Thyroid gland (tissue), 4 donors: ENCODE data around the gene TXK. TPM values are rescaled to one million over a fixed set of nuclear protein-coding genes. Genes with fewer than 3 reads are reported as not detected.

Experiments used
- DNase-seq, 2 donors: peaks; one replicate each; pipeline ENCODE4 v3.0.0-alpha.2; 2019
- H3K27ac ChIP-seq, 3 donors: fragments of 200-600 bp; sonication (generic); 1 replicate in 2 of 3; 2 replicates in 1 of 3; pipeline ENCODE4 v1.5.1; 2016 to 2019; ENCODE audit warnings: mild to moderate bottlenecking in 1 of 3, moderate library complexity in 1 of 3
- H3K27me3 ChIP-seq: fragments of 200-600 bp; sonication (generic); one replicate; pipeline ENCODE4 v1.5.1; 2019
- H3K36me3 ChIP-seq, 2 donors: fragments of 200-600 bp; sonication (generic); one replicate each; pipeline ENCODE4 v1.5.1; 2016 to 2019
- H3K4me1 ChIP-seq, 2 donors: fragments of 200-600 bp; sonication (generic); one replicate each; pipeline ENCODE4 v1.5.1; 2017 to 2019
- H3K4me3 ChIP-seq, 3 donors: fragments of 200-600 bp; sonication (generic); replicated peaks in 1 of 3; 1 replicate in 2 of 3; 2 replicates in 1 of 3; pipeline ENCODE4 v1.5.1; 2016; ENCODE audit warnings: mild to moderate bottlenecking in 1 of 3
- H3K9me3 ChIP-seq: fragments of 200-600 bp; sonication (generic); one replicate; pipeline ENCODE4 v1.5.1; 2017
- POLR2A ChIP-seq, 2 donors: fragments of 450-650 bp; IDR thresholded peaks; one replicate each; pipeline ENCODE4 v1.6.1; 2017; ENCODE audit warnings: antibody characterized with exemption in 2 of 2, mild to moderate bottlenecking in 2 of 2, moderate library complexity in 1 of 2
- WGBS, 2 donors: methylation state at CpG; one replicate each; pipeline ENCODE4 v1.1.5; 2017; 5-methylcytosine and 5-hydroxymethylcytosine counted together
- intact Hi-C: fragments of 100-400 bp; cut with DNase I; formaldehyde crosslinking; loops from one replicate; pipeline ENCODE4 v1.15.1; 2023
- total RNA-seq, 4 donors: library from RNA; depleted of rRNA; stranded (reverse); fragments of >200 nt; gene quantifications; one replicate each; pipeline ENCODE4 v1.2.3, GENCODE V29; 2016
- TF ChIP-seq, protein P1 (sequence below), 6 experiments: fragments of 200-600 bp in 3 of 6; fragments of 450-650 bp in 3 of 6; sonication (generic) in 3 of 6; IDR thresholded peaks; one replicate each; pipeline ENCODE4 v1.5.1; 2016 to 2019; ENCODE audit warnings: antibody characterized with exemption in 6 of 6, mild to moderate bottlenecking in 2 of 6, inconsistent platforms in 1 of 6, moderate library complexity in 1 of 6

TXK gene
- total RNA-seq, 4 donors from 2014 or later: 1.8 to 3.6 (median 1.9) TPM

GRCh38 chr4:48138936-48139335 is 4.9 kb upstream of the TXK start:
- no peaks in the 10 kb centered on the region for H3K27me3 ChIP-seq
- no peak overlapping the region for H3K27ac ChIP-seq
- no peaks in the 10 kb centered on the region for H3K36me3 ChIP-seq
- no peak for TF ChIP-seq POLR2A (IDR thresholded peaks at IDR 0.05)
- TF ChIP-seq, protein P1, sequence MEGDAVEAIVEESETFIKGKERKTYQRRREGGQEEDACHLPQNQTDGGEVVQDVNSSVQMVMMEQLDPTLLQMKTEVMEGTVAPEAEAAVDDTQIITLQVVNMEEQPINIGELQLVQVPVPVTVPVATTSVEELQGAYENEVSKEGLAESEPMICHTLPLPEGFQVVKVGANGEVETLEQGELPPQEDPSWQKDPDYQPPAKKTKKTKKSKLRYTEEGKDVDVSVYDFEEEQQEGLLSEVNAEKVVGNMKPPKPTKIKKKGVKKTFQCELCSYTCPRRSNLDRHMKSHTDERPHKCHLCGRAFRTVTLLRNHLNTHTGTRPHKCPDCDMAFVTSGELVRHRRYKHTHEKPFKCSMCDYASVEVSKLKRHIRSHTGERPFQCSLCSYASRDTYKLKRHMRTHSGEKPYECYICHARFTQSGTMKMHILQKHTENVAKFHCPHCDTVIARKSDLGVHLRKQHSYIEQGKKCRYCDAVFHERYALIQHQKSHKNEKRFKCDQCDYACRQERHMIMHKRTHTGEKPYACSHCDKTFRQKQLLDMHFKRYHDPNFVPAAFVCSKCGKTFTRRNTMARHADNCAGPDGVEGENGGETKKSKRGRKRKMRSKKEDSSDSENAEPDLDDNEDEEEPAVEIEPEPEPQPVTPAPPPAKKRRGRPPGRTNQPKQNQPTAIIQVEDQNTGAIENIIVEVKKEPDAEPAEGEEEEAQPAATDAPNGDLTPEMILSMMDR (IDR thresholded peaks at IDR 0.05): no peak
- no peak for DNase-seq
- H3K9me3 ChIP-seq: no peaks in the 10 kb centered on the region
- 66 to 77% methylated on average over 3 of the region's 3 CpGs for WGBS, 2 donors
- peaks cover 5 to 11% of the 10 kb centered on the region in 2 donors for H3K4me1 ChIP-seq
- intact Hi-C loops: no loop called here
- H3K4me3 ChIP-seq: no peak overlapping the region

GRCh38 chr4:48138511-48138910 is 4.5 kb upstream of the TXK start:
- intact Hi-C loops: no loop called here

DNA sequence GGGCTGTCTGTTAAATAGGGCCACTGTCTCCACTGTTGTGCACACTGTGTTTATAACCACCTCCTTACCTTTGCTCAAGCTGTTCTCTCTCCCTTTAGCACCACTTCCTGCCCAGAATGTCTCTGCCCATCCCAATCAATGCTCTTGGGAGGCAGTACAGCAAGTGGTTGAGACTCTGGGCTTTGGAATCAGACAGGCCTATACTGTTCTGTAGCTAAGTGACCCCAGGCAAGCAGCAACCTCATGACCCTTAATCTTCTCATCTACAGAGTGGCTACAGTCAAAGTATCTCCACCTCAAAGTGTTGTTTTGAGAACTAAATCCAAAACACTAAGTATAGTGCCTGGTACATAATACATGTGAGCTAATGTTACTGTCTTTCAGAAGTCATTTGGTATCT is 3.8 kb upstream of the TXK start:
- Histone ChIP-seq H3K36me3 (no peaks in the 10 kb centered on the region), H3K9me3 (no peaks in the 10 kb centered on the region), H3K4me3 (no peak overlapping the region), H3K27ac (no peak overlapping the region), H3K27me3 (no peaks in the 10 kb centered on the region), H3K4me1 (peaks cover 13 to 14% of the 10 kb centered on the region in 2 donors)
- no peak for DNase-seq
- intact Hi-C loops: no loop called here
- TF ChIP-seq POLR2A (IDR thresholded peaks at IDR 0.05): no peak
- TF ChIP-seq, protein P1 (IDR thresholded peaks at IDR 0.05): no peak

More at GRCh38 chr4:48138511-48138910, 4.5 kb upstream of the TXK start:
- DNase-seq: no peak
- H3K27ac ChIP-seq: no peak overlapping the region
- no peak overlapping the region for H3K4me3 ChIP-seq
- TF ChIP-seq, protein P1 (IDR thresholded peaks at IDR 0.05): no peak
- TF ChIP-seq POLR2A (IDR thresholded peaks at IDR 0.05): no peak
- H3K4me1 ChIP-seq: peaks cover 9 to 14% of the 10 kb centered on the region in 2 donors
- no peaks in the 10 kb centered on the region for H3K9me3 ChIP-seq
- H3K27me3 ChIP-seq: no peaks in the 10 kb centered on the region
- WGBS, 2 donors: 95 to 99% methylated on average over 7 of the region's 7 CpGs
- H3K36me3 ChIP-seq: no peaks in the 10 kb centered on the region

DNA sequence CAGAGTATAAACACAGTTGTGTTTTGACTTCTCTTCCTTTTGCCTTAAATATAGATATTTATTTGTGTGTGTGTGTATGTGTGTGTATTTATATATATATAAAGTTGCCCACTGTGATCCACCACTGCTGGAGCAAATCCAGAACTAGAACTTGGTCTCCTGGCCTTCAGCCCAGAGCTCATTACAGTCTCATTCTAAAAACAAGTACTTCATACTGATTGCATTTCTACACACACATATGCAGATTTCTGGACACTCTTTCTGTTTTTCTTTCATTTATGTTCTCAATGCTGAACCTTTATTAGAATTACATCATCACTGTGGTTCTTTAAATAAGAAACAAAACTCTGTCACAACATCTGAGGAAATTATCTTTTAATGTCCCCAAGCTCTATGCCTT is 381 bp downstream of the TXK start:
- Histone ChIP-seq H3K27me3 (no peaks in the 10 kb centered on the region), H3K9me3 (no peaks in the 10 kb centered on the region), H3K27ac (peak overlapping the region; percentile 3 to 70 (median 20)), H3K4me1 (peaks cover 35 to 44% of the 10 kb centered on the region in 2 donors), H3K36me3 (no peaks in the 10 kb centered on the region), H3K4me3 (no peak overlapping the region)
- DNase-seq: peak; percentile 31 to 35
- intact Hi-C loops: no loop called here
- TF ChIP-seq, protein P1 (IDR thresholded peaks at IDR 0.05): no peak
- TF ChIP-seq POLR2A (IDR thresholded peaks at IDR 0.05): no peak

GRCh38 chr4:48131736-48132135 is 2.3 kb downstream of the TXK start:
- Histone ChIP-seq H3K4me3 (no peak overlapping the region), H3K9me3 (no peaks in the 10 kb centered on the region), H3K4me1 (peaks cover 51 to 56% of the 10 kb centered on the region in 2 donors), H3K27ac (peak overlapping the region in 2 of 3 donors; percentile 44 to 70), H3K36me3 (no peaks in the 10 kb centered on the region), H3K27me3 (no peaks in the 10 kb centered on the region)
- DNase-seq: peak in 1 of 2 donors; percentile 25
- WGBS, 2 donors: 56 to 59% methylated on average over 4 of the region's 4 CpGs
- intact Hi-C loops: no loop called here
- no peak for TF ChIP-seq POLR2A (IDR thresholded peaks at IDR 0.05)
- TF ChIP-seq, protein P1 (IDR thresholded peaks at IDR 0.05): no peak
